Ascending aorta (tissue), 2 donors: Measurements from ENCODE around the gene TAS2R16. TPM values are rescaled to one million over a fixed set of nuclear protein-coding genes. Genes with fewer than 3 reads are reported as not detected.

Experiments used
- DNase-seq, 2 donors: peaks; one replicate each; pipeline ENCODE4 v3.0.0-alpha.2; 2019; ENCODE audit warnings: low spot score in 2 of 2
- H3K27ac ChIP-seq, 2 donors: fragments of 200-600 bp; sonication (generic); one replicate each; pipeline ENCODE4 v1.5.1; 2016 to 2017; ENCODE audit warnings: mild to moderate bottlenecking in 1 of 2
- H3K27me3 ChIP-seq: fragments of 200-600 bp; sonication (generic); one replicate; pipeline ENCODE4 v1.5.1; 2017
- H3K36me3 ChIP-seq, 2 donors: fragments of 200-600 bp; sonication (generic); one replicate each; pipeline ENCODE4 v1.5.1; 2016
- H3K4me1 ChIP-seq, 2 donors: fragments of 200-600 bp; sonication (generic); one replicate each; pipeline ENCODE4 v1.5.1; 2016 to 2017; ENCODE audit warnings: mild to moderate bottlenecking in 1 of 2
- H3K4me3 ChIP-seq, 2 donors: fragments of 200-600 bp; sonication (generic); one replicate each; pipeline ENCODE4 v1.5.1; 2016 to 2017; ENCODE audit warnings: mild to moderate bottlenecking in 1 of 2
- H3K9me3 ChIP-seq, 2 donors: fragments of 200-600 bp; sonication (generic); one replicate each; pipeline ENCODE4 v1.5.1; 2016
- intact Hi-C: fragments of 100-400 bp; cut with DNase I; formaldehyde crosslinking; loops from one replicate; pipeline ENCODE4 v1.15.1; 2023
- total RNA-seq: library from RNA; depleted of rRNA; stranded (reverse); fragments of >200 nt; gene quantifications from one replicate; pipeline ENCODE4 v1.1.0, GENCODE V29; 2016
- TF ChIP-seq, protein P1 (sequence below), 3 experiments: fragments of 200-600 bp in 2 of 3; fragments of 450-650 bp in 1 of 3; sonication (generic) in 2 of 3; IDR thresholded peaks; one replicate each; pipeline ENCODE4 v1.5.1; 2016 to 2019; ENCODE audit warnings: antibody characterized with exemption in 3 of 3, mild to moderate bottlenecking in 1 of 3, moderate library complexity in 1 of 3

TAS2R16 gene
- total RNA-seq, 1 donor from 2014 or later = not detected

DNA sequence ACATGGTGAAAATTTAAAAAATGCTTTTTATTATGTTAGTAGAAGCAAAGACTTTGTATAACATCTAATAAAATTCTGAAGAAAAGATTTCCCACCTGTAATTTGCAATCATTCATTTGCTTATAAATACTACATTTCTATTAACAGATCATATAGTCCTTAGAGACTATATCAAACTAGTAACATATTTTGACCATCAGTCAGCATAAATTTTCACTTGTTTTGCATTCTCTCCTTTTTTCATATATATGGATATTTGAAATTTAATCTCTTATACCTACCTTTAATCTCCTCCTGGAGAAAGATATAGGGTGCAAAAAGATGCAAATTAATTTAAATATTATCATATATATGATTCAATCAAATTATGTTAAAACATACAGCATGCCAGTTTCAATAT lies 16.9 kb upstream of the TAS2R16 start:
- TF ChIP-seq, protein P1, sequence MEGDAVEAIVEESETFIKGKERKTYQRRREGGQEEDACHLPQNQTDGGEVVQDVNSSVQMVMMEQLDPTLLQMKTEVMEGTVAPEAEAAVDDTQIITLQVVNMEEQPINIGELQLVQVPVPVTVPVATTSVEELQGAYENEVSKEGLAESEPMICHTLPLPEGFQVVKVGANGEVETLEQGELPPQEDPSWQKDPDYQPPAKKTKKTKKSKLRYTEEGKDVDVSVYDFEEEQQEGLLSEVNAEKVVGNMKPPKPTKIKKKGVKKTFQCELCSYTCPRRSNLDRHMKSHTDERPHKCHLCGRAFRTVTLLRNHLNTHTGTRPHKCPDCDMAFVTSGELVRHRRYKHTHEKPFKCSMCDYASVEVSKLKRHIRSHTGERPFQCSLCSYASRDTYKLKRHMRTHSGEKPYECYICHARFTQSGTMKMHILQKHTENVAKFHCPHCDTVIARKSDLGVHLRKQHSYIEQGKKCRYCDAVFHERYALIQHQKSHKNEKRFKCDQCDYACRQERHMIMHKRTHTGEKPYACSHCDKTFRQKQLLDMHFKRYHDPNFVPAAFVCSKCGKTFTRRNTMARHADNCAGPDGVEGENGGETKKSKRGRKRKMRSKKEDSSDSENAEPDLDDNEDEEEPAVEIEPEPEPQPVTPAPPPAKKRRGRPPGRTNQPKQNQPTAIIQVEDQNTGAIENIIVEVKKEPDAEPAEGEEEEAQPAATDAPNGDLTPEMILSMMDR (IDR thresholded peaks at IDR 0.05) = no peak
- Histone ChIP-seq H3K9me3 (no peaks in the 10 kb centered on the region), H3K27me3 (no peaks in the 10 kb centered on the region), H3K36me3 (no peaks in the 10 kb centered on the region), H3K27ac (no peak overlapping the region), H3K4me1 (no peaks in the 10 kb centered on the region), H3K4me3 (no peak overlapping the region)
- intact Hi-C loops = no loop called here
- DNase-seq = no peak

GRCh38 chr7:123011766-123012369 lies 16.4 kb upstream of the TAS2R16 start:
- no peak overlapping the region for H3K27ac ChIP-seq
- H3K4me1 ChIP-seq = no peaks in the 10 kb centered on the region
- H3K9me3 ChIP-seq = no peaks in the 10 kb centered on the region
- no peak for DNase-seq
- intact Hi-C loops = no loop called here
- no peaks in the 10 kb centered on the region for H3K27me3 ChIP-seq
- H3K36me3 ChIP-seq = no peaks in the 10 kb centered on the region
- TF ChIP-seq, protein P1 (IDR thresholded peaks at IDR 0.05) = no peak
- no peak overlapping the region for H3K4me3 ChIP-seq

- H3K27ac ChIP-seq = no peak overlapping the region
- H3K4me1 ChIP-seq = no peaks in the 10 kb centered on the region
- H3K27me3 ChIP-seq = no peaks in the 10 kb centered on the region
- intact Hi-C loops = no loop called here
- no peaks in the 10 kb centered on the region for H3K36me3 ChIP-seq
- no peak for DNase-seq
- TF ChIP-seq, protein P1 (IDR thresholded peaks at IDR 0.05) = no peak
- no peak overlapping the region for H3K4me3 ChIP-seq
- H3K9me3 ChIP-seq = no peaks in the 10 kb centered on the region
Measured at GRCh38 chr7:123004931-123005330, 9.4 kb upstream of the TAS2R16 start.

- Histone ChIP-seq H3K27me3 (no peaks in the 10 kb centered on the region), H3K9me3 (no peaks in the 10 kb centered on the region), H3K36me3 (no peaks in the 10 kb centered on the region), H3K4me1 (no peaks in the 10 kb centered on the region), H3K27ac (no peak overlapping the region), H3K4me3 (no peak overlapping the region)
- TF ChIP-seq, protein P1 (IDR thresholded peaks at IDR 0.05) = no peak
- intact Hi-C loops = no loop called here
- no peak for DNase-seq
Measured at GRCh38 chr7:123003539-123004126, 8.1 kb upstream of the TAS2R16 start.

- no peaks in the 10 kb centered on the region for H3K36me3 ChIP-seq
- no peak overlapping the region for H3K4me3 ChIP-seq
- no peaks in the 10 kb centered on the region for H3K4me1 ChIP-seq
- DNase-seq = no peak
- TF ChIP-seq, protein P1 (IDR thresholded peaks at IDR 0.05) = no peak
- intact Hi-C loops = no loop called here
- H3K9me3 ChIP-seq = no peaks in the 10 kb centered on the region
- no peak overlapping the region for H3K27ac ChIP-seq
- no peaks in the 10 kb centered on the region for H3K27me3 ChIP-seq
Measured at GRCh38 chr7:122989577-122989976, 5.9 kb downstream of the TAS2R16 start.
